IPS-NIHi7 (cell line): ENCODE data around the gene KRTAP5-4.
"Not testable (repeated sequence)": the region's sequence is repeated elsewhere in the genome, so short reads cannot be mapped to it uniquely, and the experiment has no call there.

Experiments used
- DNase-seq: peaks from one replicate; pipeline ENCODE4 v3.0.0; 2012; ENCODE audit warnings: mixed read lengths; ENCODE audit errors: extremely low spot score

Gene KRTAP5-4

DNA sequence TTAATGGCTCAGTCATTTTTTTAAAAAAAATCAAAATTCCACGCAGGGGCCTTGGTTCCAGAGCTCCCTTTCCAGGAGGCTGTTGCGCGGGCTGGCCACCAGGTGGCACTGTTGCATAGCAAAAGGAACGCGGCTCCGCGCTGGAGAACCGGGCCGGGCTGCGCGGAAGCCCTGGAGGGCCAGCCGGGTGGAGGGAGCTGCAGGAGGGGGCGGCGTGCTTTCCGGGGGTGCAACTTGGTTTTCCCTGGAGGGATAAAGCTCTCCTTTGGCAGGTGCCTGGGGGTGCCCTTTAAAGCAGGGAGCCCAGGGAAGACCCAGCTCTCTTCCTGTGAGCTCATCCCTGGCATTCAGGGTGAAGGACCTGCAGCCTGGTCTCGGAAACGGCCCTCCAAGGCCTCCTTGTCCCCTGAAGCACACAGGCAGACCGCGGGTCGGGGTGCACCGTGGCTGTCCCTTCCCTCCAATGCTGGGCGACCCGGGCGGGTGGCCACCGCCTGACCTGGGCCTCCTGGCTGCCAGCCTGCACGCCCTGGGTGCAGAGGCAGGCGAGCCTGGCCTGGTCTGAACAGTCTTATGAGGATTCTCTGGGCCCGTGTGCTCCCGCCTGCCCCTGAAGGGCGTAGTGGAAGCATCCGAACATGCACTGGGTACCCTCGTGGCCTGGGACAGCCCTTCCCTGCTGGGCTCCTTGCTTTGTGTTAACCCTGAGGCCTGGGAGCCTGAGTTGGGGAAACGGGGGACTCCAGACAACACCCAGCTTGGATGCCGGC is 31.0 kb upstream of the KRTAP5-4 start:
- DNase-seq, result peak; percentile 93

- no peak for DNase-seq
These were observed 30.5 kb upstream of the KRTAP5-4 start for GRCh38 chr11:1652442-1652770.

DNA sequence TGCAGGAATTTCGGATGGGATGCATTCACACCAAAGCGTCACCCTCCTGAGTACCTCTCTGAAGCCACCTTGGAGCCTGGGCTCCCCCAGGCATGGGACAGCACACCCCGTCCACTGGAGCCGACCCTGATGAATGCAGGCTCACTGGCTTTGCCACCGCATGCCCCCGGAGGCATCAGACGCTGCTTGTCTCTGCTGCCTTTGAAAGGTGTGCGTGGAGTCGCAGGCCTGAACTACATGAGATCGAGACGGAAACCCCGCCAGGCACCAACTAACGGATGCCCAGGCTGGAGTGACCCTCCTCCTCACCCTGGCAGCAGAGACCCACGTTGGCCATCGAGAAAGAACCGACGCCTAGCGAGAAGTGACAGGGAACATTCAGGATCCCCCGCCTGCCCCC is 30.1 kb upstream of the KRTAP5-4 start:
- DNase-seq, result no peak

DNA sequence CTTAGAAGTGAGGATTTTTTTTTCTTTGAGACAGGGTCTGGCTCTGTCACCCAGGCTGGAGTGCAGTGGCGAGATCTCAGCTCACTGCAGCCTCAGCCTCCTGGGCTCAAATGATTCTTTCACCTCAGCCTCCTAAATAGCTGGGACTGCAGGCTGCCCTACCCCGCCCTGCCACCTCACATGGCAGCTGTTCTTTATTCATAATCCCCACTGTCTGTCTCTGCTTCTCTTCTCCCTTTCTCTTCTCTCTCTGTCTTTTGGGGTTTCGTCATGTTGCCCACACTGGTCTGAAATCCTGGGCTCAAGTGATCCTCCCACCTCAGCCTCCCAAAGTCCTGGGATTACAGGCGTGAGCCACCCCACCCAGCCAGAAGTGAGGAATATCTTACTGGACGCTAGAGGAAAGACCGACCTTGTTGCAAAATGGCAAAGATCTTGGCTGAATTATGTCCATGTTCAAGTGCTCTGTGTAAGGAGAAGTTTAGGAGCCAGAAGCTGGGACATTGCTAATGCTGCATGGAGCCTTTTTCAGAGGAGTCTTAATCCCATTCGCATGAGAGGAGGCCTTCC is 29.6 kb upstream of the KRTAP5-4 start:
- no peak for DNase-seq

- no peak for DNase-seq
These were observed 29.0 kb upstream of the KRTAP5-4 start for GRCh38 chr11:1650918-1651262.

DNA sequence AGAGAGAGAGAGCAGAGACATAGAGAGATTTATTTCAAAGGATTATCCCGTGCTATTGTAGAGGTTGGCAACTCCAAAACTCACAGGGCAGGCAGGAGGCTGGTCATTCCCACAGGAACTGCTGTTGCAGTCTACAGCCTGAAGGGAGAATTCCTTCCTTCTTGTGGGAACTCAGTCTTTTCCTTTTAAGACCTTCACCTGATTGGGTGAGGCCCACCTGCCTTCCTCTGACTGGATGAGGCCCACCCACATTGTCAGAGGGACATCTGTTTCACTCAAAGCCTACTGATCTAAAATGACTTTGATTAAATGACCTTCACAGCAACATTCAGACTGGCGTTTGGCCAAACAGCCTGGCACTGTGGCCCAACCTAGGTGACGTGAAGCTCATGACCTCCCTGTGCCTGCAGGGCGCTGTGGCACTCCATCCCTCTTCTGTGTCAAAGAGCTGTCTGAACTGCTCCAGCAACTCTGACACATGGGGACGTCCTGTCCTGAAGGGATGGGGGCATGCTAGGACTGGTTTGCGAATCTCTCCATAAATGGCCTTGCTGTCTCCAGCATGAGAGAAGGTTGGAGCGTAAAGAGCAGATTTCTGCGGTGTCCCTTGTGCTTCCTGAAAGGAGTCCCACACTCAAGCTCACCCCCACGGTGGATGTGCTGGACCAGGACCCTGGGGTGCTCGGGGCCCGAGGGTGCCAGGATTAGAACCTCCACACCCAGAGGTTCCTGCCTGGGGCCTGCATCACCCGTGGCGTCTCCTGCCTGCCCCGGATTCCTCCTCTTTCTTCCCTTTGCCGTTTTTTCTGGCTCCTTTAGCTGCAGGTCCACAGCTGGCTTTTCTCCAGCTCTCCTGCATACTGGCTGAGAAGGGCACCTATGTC is 28.3 kb upstream of the KRTAP5-4 start:
- no peak for DNase-seq

DNA sequence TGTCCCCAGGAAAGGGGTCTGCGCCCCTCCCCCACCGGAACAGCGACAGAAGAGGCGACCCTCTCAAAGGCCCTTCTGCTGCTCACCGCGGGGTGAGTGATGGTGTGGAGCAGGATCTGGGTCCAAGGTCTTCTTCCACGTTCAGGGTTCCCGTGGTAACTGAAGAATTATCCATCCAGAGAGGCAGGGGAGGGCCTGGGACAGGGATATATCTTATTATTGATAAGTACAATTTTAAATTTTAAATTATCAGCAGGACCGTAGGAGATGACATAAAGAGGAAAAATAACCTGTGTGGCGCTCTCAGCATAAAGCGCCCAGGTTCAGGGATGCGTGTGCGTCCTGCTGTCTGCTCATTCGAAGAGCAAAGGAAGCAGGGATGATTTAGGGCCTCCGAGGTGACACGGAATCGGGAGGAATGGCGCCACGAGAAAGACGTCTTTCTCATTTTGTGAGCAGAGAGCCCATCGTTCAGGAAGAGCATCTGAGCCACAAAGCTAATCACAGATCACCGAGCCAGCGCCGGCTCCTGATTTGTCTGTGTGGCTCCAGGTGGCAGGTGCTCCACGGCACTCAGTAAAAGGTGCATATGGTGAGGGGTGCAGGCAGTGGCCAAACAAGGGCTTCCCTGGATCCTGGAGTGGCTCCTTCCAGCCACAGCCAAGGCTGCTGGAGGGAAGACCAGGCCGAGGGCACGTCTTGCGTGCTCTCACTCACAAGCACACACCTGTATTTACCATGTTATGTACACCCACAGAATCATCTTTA is 26.9 kb upstream of the KRTAP5-4 start:
- no peak for DNase-seq

- DNase-seq, result no peak
These were observed 26.1 kb upstream of the KRTAP5-4 start for GRCh38 chr11:1647901-1648652.

GRCh38 chr11:1646540-1646939 is 24.6 kb upstream of the KRTAP5-4 start:
- DNase-seq, result not testable (repeated sequence)

GRCh38 chr11:1645357-1645821 is 23.5 kb upstream of the KRTAP5-4 start:
- DNase-seq, result no peak

DNA sequence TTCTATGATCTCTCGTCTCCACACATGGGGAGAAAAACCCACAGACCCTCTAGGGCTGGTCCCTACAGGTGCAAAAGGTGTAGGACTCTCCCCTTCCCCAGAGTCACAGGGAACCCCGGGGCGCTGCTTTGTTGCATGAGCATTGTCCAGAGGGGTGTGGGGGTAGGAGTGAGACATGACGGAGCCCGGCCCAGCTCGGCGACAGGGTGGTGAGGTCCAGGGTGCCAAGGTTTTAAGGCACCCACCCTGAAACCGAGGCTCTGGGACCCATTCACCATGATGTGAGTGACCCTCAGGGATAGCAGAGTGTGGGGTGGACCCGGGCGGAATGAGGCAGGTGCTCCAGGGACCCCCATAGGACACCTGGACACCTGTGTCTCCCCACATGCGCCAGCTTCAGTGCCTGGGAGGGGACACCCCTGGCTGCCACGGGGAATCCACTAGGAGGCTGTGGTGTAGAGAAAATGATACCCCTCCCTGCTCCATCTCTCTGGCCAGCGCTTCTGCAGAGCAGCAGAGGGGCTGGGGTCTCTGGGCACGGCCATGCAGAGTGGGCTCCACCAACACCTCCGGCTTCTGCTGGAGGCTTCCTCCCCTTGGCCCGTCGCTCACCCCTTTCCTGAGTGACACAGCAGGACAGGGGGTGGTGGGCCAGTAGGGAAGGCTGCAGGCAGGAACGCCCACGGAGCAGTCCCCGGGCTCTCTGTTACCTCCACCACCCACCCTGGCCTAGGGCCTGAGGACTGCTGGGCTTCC is 22.8 kb upstream of the KRTAP5-4 start:
- DNase-seq, result no peak

DNA sequence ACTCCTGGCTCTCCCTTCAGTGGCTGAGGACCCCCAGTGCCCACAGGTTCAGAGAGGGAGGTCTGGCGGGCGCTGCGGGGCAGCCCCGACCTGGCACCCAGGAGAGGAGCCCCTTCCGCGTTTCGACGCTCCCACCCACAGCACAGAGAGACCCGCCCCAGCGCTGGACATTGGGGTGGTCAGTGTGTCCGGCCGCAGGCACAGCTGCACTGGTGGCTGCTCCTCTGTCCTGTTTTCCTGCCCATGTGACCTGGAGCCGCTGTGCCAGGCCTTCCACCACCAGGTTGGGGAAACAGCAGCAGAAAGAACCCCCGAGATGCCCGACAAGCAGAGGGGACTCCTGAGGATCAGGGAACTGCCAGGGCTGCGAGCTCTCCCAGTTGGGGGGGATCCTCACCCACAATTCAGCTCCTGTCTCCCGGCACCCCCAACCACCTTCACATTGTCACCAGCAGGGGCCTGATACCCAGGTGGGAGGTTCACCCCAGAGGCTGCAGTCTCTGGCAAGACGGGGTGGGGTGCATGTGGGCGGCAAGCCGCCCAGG is 21.3 kb upstream of the KRTAP5-4 start:
- no peak for DNase-seq

GRCh38 chr11:1642288-1643145 is 20.6 kb upstream of the KRTAP5-4 start:
- no peak for DNase-seq

DNA sequence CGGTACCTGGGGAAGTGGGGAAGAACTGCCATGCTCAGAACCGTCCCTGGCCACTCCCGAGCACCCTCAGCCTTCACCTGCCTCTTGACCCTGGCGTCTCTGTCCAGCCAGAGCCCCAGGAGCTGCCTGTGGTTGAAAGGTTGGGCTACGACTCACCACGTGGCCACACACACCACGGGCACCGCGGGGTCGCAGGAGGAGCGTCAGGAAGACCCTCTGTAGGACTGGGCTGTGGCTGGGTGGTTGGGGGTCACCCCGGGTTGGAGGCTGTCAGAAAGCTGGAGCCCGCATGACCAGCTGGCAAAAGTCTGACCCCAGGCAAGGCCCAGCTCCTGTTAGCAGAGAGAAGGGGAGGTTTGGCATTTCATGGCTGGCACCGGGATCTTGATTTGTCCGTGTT is 19.2 kb upstream of the KRTAP5-4 start:
- no peak for DNase-seq

DNA sequence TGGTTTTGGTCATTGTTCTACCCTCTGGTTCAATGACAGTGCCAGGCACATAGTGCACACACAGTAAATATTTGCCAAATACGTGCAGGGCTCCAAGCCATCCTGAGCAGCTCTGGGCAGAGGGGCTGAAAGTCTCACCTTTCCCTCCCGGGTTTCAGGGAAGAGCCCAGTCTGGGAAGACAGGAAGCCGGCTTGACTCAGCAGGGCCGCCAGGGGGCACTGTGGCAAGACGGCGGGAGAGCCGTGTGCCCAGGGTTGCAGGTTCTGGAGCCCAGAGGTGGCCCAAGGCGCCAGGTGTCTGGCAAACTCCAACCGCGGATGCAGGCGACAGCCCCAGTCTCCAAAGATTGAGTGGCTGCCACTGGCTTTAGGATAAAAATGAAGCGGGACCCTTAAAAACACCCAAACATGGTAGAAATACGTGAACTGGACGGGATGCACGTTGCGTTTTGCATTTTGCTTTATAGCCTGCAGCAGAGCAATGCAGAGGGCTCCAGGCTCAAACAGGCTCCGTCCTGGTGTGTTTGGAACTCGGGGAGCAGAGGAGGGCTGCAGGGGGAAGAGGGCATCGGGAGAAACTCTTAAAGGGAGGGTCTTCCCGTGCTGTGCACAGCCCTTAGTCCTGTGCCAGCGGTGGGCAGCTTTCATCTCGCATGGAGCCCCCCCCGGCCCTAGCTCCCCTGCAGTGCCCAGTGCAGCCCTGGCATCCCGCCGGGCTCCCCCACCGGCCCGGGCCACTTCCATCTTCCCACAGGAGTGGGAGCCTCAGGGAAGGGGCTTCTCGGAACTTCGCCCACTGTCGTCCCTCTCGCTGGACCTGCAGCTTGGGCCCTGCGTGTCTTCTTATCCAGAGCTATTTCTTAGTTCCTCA is 18.4 kb upstream of the KRTAP5-4 start:
- peak; percentile 92 for DNase-seq

DNA sequence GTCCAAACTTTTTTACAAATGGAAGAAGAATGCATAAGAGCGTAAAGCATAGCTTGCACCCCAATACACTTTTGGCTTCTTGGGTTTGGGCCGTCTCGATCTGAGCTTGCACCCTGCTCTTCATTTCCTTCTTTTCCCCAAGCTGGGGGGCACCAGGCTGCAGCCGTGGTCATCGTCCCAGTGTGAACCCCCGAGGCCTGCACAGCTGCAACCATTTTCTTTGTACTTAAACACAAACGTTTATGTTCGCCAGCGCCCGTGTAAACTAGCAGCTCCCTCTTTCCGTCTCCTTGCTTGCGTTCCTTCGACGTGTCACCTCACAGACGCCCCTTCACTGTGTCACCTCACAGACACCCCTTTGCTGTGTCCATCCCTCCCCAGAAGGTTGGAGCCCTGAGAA is 17.7 kb upstream of the KRTAP5-4 start:
- DNase-seq, result no peak

- DNase-seq, result no peak
These were observed 17.2 kb upstream of the KRTAP5-4 start for GRCh38 chr11:1639102-1639620.

DNA sequence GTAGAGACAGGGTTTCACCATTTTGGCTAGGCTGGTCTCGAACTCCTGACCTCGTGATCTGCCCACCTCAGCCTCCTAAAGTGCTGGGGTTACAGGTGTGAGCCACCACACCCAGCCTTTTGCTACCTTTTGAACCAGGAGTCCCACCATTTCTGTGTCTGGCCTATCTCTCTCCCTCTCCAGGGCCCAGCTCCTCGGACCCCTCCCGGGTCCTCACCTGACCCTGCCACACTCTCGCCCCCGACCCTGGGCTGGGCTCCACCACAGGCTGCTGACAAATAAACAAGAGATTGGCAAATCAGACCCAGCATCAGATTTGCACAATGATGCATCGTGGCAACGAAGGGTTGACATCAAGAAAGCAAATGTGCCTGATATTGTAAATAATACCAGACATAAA is 16.4 kb upstream of the KRTAP5-4 start:
- DNase-seq, result no peak
